Activated CD4-positive, alpha-beta T cell treated with anti-CD3 and anti-CD28 coated beads for 48 hours (primary cell): ENCODE measurements around the gene CEP85L.

Source experiments
- DNase-seq: peaks from one replicate; pipeline ENCODE4 v3.0.0-alpha.2; 2020

The CEP85L gene

GRCh38 chr6:118651282-118652050 is at the start of gene CEP85L:
CEP85L (minus strand) TSS chr6:118651591; CDS start chr6:118651269, 322 bp downstream.
- DNase-seq = peak; percentile 93

- DNase-seq = no peak
Observed at GRCh38 chr6:118700531-118700930, 49.1 kb upstream of the CEP85L start.

GRCh38 chr6:118697554-118697953 is 46.2 kb upstream of the CEP85L start:
- no peak for DNase-seq

GRCh38 chr6:118696271-118696670 is 44.9 kb upstream of the CEP85L start:
- no peak for DNase-seq

- no peak for DNase-seq
Observed at GRCh38 chr6:118693562-118693961, 42.2 kb upstream of the CEP85L start.

GRCh38 chr6:118685823-118686449 is 34.5 kb upstream of the CEP85L start:
- no peak for DNase-seq

- DNase-seq = no peak
Observed at GRCh38 chr6:118683881-118684872, 32.8 kb upstream of the CEP85L start.

GRCh38 chr6:118680452-118681095 is 29.2 kb upstream of the CEP85L start:
- peak; percentile 40 for DNase-seq

- no peak for DNase-seq
Observed at GRCh38 chr6:118679327-118679901, 28.0 kb upstream of the CEP85L start.

- no peak for DNase-seq
Observed at GRCh38 chr6:118678866-118679265, 27.5 kb upstream of the CEP85L start.

- DNase-seq = no peak
Observed at GRCh38 chr6:118677193-118677592, 25.8 kb upstream of the CEP85L start.

- no peak for DNase-seq
Observed at GRCh38 chr6:118675225-118675624, 23.8 kb upstream of the CEP85L start.

GRCh38 chr6:118674772-118675171 is 23.4 kb upstream of the CEP85L start:
- no peak for DNase-seq

GRCh38 chr6:118672678-118673077 is 21.3 kb upstream of the CEP85L start:
- no peak for DNase-seq

- DNase-seq = no peak
Observed at GRCh38 chr6:118669561-118669960, 18.2 kb upstream of the CEP85L start.

- no peak for DNase-seq
Observed at GRCh38 chr6:118668761-118669385, 17.5 kb upstream of the CEP85L start.

- DNase-seq = no peak
Observed at GRCh38 chr6:118667988-118668387, 16.6 kb upstream of the CEP85L start.

GRCh38 chr6:118665011-118665410 is 13.6 kb upstream of the CEP85L start:
- DNase-seq = peak; percentile 25

GRCh38 chr6:118663993-118664985 is 12.9 kb upstream of the CEP85L start:
- peak; percentile 21 for DNase-seq

GRCh38 chr6:118661831-118662230 is 10.4 kb upstream of the CEP85L start:
- DNase-seq = no peak

- peak; percentile 77 for DNase-seq
Observed at GRCh38 chr6:118660218-118660569, 8.8 kb upstream of the CEP85L start.
